Neural progenitor cell (in vitro differentiated cells): ENCODE results near the gene OXLD1.

Experiments
- EZH2 ChIP-seq: fragments of 200-600 bp; sonication (generic); IDR thresholded peaks from 2 replicates; pipeline ENCODE4 v1.6.1; 2017; ENCODE audit warnings: antibody characterized with exemption, mild to moderate bottlenecking, moderate library complexity
- EZH2phosphoT487 ChIP-seq: fragments of 200-600 bp; sonication (generic); IDR thresholded peaks from 2 replicates; pipeline ENCODE4 v1.6.1; 2017; ENCODE audit warnings: antibody characterized with exemption
- TF ChIP-seq, protein P1 (sequence below): fragments of 200-600 bp; sonication (generic); IDR thresholded peaks from 2 replicates; pipeline ENCODE4 v1.5.1; 2017; ENCODE audit warnings: antibody characterized with exemption, mild to moderate bottlenecking

DNA sequence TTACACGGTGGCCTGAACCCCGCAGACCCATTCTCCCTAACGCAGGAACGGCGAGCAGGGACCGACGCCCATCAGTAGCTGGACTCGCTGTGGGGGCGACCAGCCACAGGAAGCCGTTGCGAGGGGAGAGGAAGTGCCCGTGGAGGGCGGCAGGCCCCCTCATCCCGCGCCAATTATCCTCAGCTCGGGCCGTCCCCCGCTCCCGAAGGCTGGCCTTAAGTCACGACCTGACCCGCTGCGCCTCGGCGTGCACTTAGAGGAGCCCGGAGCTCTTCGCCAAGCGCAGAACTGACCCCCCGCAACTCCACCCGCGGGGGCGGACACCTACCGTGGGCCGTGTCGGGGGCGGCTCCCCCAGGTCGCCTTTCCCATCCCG is 16.8 kb upstream of the OXLD1 start:
- TF ChIP-seq, protein P1, sequence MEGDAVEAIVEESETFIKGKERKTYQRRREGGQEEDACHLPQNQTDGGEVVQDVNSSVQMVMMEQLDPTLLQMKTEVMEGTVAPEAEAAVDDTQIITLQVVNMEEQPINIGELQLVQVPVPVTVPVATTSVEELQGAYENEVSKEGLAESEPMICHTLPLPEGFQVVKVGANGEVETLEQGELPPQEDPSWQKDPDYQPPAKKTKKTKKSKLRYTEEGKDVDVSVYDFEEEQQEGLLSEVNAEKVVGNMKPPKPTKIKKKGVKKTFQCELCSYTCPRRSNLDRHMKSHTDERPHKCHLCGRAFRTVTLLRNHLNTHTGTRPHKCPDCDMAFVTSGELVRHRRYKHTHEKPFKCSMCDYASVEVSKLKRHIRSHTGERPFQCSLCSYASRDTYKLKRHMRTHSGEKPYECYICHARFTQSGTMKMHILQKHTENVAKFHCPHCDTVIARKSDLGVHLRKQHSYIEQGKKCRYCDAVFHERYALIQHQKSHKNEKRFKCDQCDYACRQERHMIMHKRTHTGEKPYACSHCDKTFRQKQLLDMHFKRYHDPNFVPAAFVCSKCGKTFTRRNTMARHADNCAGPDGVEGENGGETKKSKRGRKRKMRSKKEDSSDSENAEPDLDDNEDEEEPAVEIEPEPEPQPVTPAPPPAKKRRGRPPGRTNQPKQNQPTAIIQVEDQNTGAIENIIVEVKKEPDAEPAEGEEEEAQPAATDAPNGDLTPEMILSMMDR = no peak
- TF ChIP-seq EZH2 (no peak), EZH2phosphoT487 (no peak)
